HepG2 (cell line): Measurements from ENCODE around the gene GCNT4. TPM values are rescaled to one million over a fixed set of nuclear protein-coding genes. Genes with fewer than 3 reads are reported as not detected.

Source experiments
- ELF4 ChIP-seq: sonication (generic); formaldehyde crosslinking; IDR thresholded peaks from 2 replicates; pipeline ENCODE4 v1.5.0; 2020; ENCODE audit warnings: missing genetic modification reagents, mild to moderate bottlenecking, moderate library complexity, borderline replicate concordance
- FIP1L1 ChIP-seq: fragments of 200-400 bp; formaldehyde crosslinking; IDR thresholded peaks from 2 replicates; pipeline ENCODE4 v1.6.1; 2018; ENCODE audit warnings: low read depth, mild to moderate bottlenecking, low read length, moderate library complexity, borderline replicate concordance; ENCODE audit not compliant: insufficient read depth
- GPN1 ChIP-seq: sonication (generic); formaldehyde crosslinking; IDR thresholded peaks from 2 replicates; pipeline ENCODE4 v1.5.1; 2020; ENCODE audit warnings: missing genetic modification reagents, borderline replicate concordance
- GTF2F1 ChIP-seq: fragments of 150-350 bp; IDR thresholded peaks from 2 replicates; pipeline ENCODE4 v1.6.1; 2014; ENCODE audit warnings: low read length
- HIVEP1 ChIP-seq: sonication (generic); formaldehyde crosslinking; IDR thresholded peaks from 2 replicates; pipeline ENCODE4 v1.4.0; 2020; ENCODE audit warnings: mild to moderate bottlenecking, missing genetic modification reagents
- KDM6A ChIP-seq: IDR thresholded peaks from 2 replicates; pipeline ENCODE4 v1.6.1; 2016; ENCODE audit warnings: low read depth
- MAFG ChIP-seq: sonication (generic); formaldehyde crosslinking; IDR thresholded peaks from 2 replicates; pipeline ENCODE4 v1.5.1; 2020; ENCODE audit warnings: mild to moderate bottlenecking, missing genetic modification reagents
- MED1 ChIP-seq: sonication (generic); formaldehyde crosslinking; IDR thresholded peaks from 2 replicates; pipeline ENCODE4 v1.4.0; 2020; ENCODE audit warnings: missing genetic modification reagents
- MTF1 ChIP-seq: sonication (generic); formaldehyde crosslinking; IDR thresholded peaks from 2 replicates; pipeline ENCODE4 v1.5.0; 2020; ENCODE audit warnings: missing genetic modification reagents
- NBN ChIP-seq: fragments of 450-650 bp; conservative IDR thresholded peaks from 2 replicates; pipeline ENCODE4 v1.6.1; 2017
- NFE2L1 ChIP-seq: sonication (generic); formaldehyde crosslinking; IDR thresholded peaks from 2 replicates; pipeline ENCODE4 v1.4.0; 2020; ENCODE audit warnings: missing genetic modification reagents, mild to moderate bottlenecking, borderline replicate concordance
- PAF1 ChIP-seq: IDR thresholded peaks from 2 replicates; pipeline ENCODE4 v1.6.1; 2016; ENCODE audit warnings: missing genetic modification reagents, missing compliant biosample characterization
- PTBP1 ChIP-seq: fragments of 200-400 bp; formaldehyde crosslinking; IDR thresholded peaks from 2 replicates; pipeline ENCODE4 v1.6.1; 2018; ENCODE audit warnings: low read length, low read depth; ENCODE audit not compliant: poor library complexity, severe bottlenecking
- RBM39 ChIP-seq: fragments of 200-400 bp; formaldehyde crosslinking; IDR thresholded peaks from one replicate; pipeline ENCODE4 v1.6.1; 2018; ENCODE audit warnings: antibody characterized with exemption, mild to moderate bottlenecking, low read depth, low read length; ENCODE audit not compliant: poor library complexity, severe bottlenecking
- RFX3 ChIP-seq: IDR thresholded peaks from 2 replicates; pipeline ENCODE4 v1.6.1; 2016; ENCODE audit warnings: missing biosample characterization, missing genetic modification reagents
- SKI ChIP-seq: fragments of 450-650 bp; IDR thresholded peaks from one replicate; pipeline ENCODE4 v1.6.1; 2018; ENCODE audit warnings: mild to moderate bottlenecking; ENCODE audit not compliant: partially characterized antibody
- SUZ12 ChIP-seq: fragments of 150-350 bp; IDR thresholded peaks from 2 replicates; pipeline ENCODE4 v1.6.1; 2014; ENCODE audit warnings: low read depth, low read length
- TOPORS ChIP-seq: sonication (generic); formaldehyde crosslinking; IDR thresholded peaks from 2 replicates; pipeline ENCODE4 v1.8.0; 2023; ENCODE audit warnings: mild to moderate bottlenecking, missing genetic modification reagents
- WIZ ChIP-seq: sonication (generic); formaldehyde crosslinking; IDR thresholded peaks from 2 replicates; pipeline ENCODE4 v1.5.1; 2020; ENCODE audit warnings: mild to moderate bottlenecking, missing genetic modification reagents
- ZBTB7B ChIP-seq: sonication (generic); formaldehyde crosslinking; IDR thresholded peaks from 2 replicates; pipeline ENCODE4 v1.4.0; 2020; ENCODE audit warnings: missing genetic modification reagents
- ZFP36L2 ChIP-seq: sonication (generic); formaldehyde crosslinking; IDR thresholded peaks from 2 replicates; pipeline ENCODE4 v1.4.0; 2020; ENCODE audit warnings: missing genetic modification reagents
- ZIK1 ChIP-seq: sonication (generic); formaldehyde crosslinking; IDR thresholded peaks from 2 replicates; pipeline ENCODE4 v1.5.0; 2020; ENCODE audit warnings: mild to moderate bottlenecking, low read depth, missing genetic modification reagents, borderline replicate concordance
- ZNF556 ChIP-seq: sonication (generic); formaldehyde crosslinking; IDR thresholded peaks from 2 replicates; pipeline ENCODE4 v1.4.0; 2020; ENCODE audit warnings: mild to moderate bottlenecking, missing genetic modification reagents, borderline replicate concordance
- ZNF562 ChIP-seq: sonication (generic); formaldehyde crosslinking; IDR thresholded peaks from 2 replicates; pipeline ENCODE4 v1.8.0; 2022; ENCODE audit warnings: missing genetic modification reagents, borderline replicate concordance
- ZNF589 ChIP-seq: sonication (generic); formaldehyde crosslinking; conservative IDR thresholded peaks from 2 replicates; pipeline ENCODE4 v1.8.0; 2022; ENCODE audit warnings: mild to moderate bottlenecking, moderate library complexity, missing genetic modification reagents
- ZNF670 ChIP-seq: sonication (generic); formaldehyde crosslinking; IDR thresholded peaks from 2 replicates; pipeline ENCODE4 v1.8.0; 2022; ENCODE audit warnings: mild to moderate bottlenecking, missing genetic modification reagents, borderline replicate concordance
- ZNF839 ChIP-seq: sonication (generic); formaldehyde crosslinking; IDR thresholded peaks from 2 replicates; pipeline ENCODE4 v1.4.0; 2020; ENCODE audit warnings: missing genetic modification reagents, mild to moderate bottlenecking, borderline replicate concordance
- ZSCAN9 ChIP-seq: IDR thresholded peaks from 2 replicates; pipeline ENCODE4 v1.6.1; 2016; ENCODE audit warnings: borderline replicate concordance
- polyA plus RNA-seq, 8 experiments: library from polyadenylated mRNA; depleted of rRNA in 3 of 8; stranded (reverse) in 7 of 8; unstranded in 1 of 8; fragments of >200 nt; fragmentation: Illumina TruSeq in 4 of 8; extraction: Trizol in 4 of 8; gene quantifications; 2 replicates each; pipeline versions ENCODE4 v1.2.1 to v1.2.3, GENCODE V29; 2011 to 2016; ENCODE audit warnings: low read depth in 4 of 8, missing spikeins in 1 of 8, mixed read lengths in 1 of 8; ENCODE audit not compliant: insufficient read depth in 1 of 8
- total RNA-seq, 5 experiments: library from RNA; depleted of rRNA; stranded (reverse); fragments of >200 nt; fragmentation: Illumina TruSeq; extraction: Trizol; gene quantifications; 2 replicates each; pipeline ENCODE4 v1.2.3, GENCODE V29; 2016; ENCODE audit warnings: low read depth in 1 of 5
- TF ChIP-seq, protein P1 (sequence below): sonication (generic); formaldehyde crosslinking; IDR thresholded peaks from 2 replicates; pipeline ENCODE4 v1.4.0; 2020; ENCODE audit warnings: missing genetic modification reagents
- TF ChIP-seq, protein P2 (sequence below): sonication (generic); formaldehyde crosslinking; IDR thresholded peaks from 2 replicates; pipeline ENCODE4 v1.5.0; 2020; ENCODE audit warnings: mild to moderate bottlenecking, missing genetic modification reagents
- TF ChIP-seq, protein P3 (sequence below): sonication (generic); formaldehyde crosslinking; IDR thresholded peaks from 2 replicates; pipeline ENCODE4 v1.4.0; 2020; ENCODE audit warnings: mild to moderate bottlenecking, missing genetic modification reagents

The GCNT4 gene
- total and polyA plus RNA-seq, 2 of the 13 experiments (the other 11 are each of a cell fraction or from before 2014, with no cell fraction given): 0.22 to 0.38 TPM

DNA sequence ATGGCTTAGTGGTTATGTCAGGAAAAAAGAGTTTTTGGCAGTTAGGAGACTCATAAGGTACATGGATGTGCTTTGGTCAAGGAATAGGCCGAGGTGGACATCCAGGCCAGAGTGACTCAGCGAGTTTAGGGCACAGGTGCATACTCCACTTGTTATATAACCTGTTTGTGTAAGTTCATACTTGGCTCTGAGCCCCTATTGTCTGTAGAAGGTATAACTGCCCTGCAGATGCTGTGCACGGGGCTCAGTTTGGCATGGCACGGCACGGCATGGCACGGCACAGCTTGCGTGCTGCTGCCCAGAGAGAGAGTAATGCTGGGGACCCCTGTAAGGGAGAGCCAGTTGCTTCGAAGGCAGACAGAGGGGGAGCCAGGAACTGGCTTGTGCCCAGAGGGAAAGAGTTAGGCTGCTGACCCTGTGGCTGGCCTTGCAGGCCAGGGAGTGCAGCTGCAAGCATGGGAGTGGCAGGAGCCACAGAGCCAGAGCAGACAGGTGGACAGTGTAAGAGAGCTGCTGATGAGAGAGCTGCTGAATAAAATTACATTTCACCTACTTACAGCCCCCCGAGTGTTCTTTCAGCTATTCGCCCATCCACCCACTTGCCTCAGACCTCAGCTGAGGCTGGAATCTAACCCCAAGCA, 32.2 kb downstream of the GCNT4 start (continued):
- TF ChIP-seq FIP1L1: no peak
- no peak for TF ChIP-seq PAF1 (CRISPR knock-in tag)
- no peak for TF ChIP-seq SKI
- no peak for TF ChIP-seq ZNF839 (CRISPR knock-in tag)
- no peak for TF ChIP-seq ZIK1 (CRISPR knock-in tag)
- TF ChIP-seq NBN: no peak
- TF ChIP-seq, protein P1, sequence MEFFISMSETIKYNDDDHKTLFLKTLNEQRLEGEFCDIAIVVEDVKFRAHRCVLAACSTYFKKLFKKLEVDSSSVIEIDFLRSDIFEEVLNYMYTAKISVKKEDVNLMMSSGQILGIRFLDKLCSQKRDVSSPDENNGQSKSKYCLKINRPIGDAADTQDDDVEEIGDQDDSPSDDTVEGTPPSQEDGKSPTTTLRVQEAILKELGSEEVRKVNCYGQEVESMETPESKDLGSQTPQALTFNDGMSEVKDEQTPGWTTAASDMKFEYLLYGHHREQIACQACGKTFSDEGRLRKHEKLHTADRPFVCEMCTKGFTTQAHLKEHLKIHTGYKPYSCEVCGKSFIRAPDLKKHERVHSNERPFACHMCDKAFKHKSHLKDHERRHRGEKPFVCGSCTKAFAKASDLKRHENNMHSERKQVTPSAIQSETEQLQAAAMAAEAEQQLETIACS (CRISPR knock-in tag): no peak
- TF ChIP-seq RBM39: no peak
- no peak for TF ChIP-seq MTF1 (CRISPR knock-in tag)
- TF ChIP-seq RFX3 (CRISPR knock-in tag): no peak
- TF ChIP-seq, protein P2, sequence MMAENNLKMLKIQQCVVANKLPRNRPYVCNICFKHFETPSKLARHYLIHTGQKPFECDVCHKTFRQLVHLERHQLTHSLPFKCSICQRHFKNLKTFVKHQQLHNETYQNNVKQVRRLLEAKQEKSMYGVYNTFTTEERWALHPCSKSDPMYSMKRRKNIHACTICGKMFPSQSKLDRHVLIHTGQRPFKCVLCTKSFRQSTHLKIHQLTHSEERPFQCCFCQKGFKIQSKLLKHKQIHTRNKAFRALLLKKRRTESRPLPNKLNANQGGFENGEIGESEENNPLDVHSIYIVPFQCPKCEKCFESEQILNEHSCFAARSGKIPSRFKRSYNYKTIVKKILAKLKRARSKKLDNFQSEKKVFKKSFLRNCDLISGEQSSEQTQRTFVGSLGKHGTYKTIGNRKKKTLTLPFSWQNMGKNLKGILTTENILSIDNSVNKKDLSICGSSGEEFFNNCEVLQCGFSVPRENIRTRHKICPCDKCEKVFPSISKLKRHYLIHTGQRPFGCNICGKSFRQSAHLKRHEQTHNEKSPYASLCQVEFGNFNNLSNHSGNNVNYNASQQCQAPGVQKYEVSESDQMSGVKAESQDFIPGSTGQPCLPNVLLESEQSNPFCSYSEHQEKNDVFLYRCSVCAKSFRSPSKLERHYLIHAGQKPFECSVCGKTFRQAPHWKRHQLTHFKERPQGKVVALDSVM (CRISPR knock-in tag): no peak
- 0 out of 2 replicates have a peak, but pooled peaks have one; percentile 36 for TF ChIP-seq ZNF556
- peak; percentile 87 for TF ChIP-seq MED1 (CRISPR knock-in tag)
- peak; percentile 94 for TF ChIP-seq MAFG (CRISPR knock-in tag)
- TF ChIP-seq KDM6A (CRISPR knock-in tag): no peak
- TF ChIP-seq SUZ12: no peak
- TF ChIP-seq HIVEP1 (CRISPR knock-in tag): no peak
- TF ChIP-seq, protein P3, sequence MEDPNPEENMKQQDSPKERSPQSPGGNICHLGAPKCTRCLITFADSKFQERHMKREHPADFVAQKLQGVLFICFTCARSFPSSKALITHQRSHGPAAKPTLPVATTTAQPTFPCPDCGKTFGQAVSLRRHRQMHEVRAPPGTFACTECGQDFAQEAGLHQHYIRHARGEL (CRISPR knock-in tag): no peak
- TF ChIP-seq ZSCAN9 (CRISPR knock-in tag): peak; percentile 92; the same call in 1 of the 2 replicates
- TF ChIP-seq PTBP1: no peak
- TF ChIP-seq ZNF589: no peak
- TF ChIP-seq ZNF562: no peak
- TF ChIP-seq GTF2F1: no peak
- TF ChIP-seq ZBTB7B: peak; percentile 19; the same call in 1 of the 2 replicates
- TF ChIP-seq ZFP36L2: no peak
- TF ChIP-seq GPN1 (CRISPR knock-in tag): no peak
- TF ChIP-seq NFE2L1 (CRISPR knock-in tag): no peak
- no peak for TF ChIP-seq TOPORS
- no peak for TF ChIP-seq ELF4 (CRISPR knock-in tag)
- no peak for TF ChIP-seq WIZ (CRISPR knock-in tag)
- TF ChIP-seq ZNF670 (CRISPR knock-in tag): no peak
